Measurements from ENCODE around the gene STAT6. TPM values are rescaled to one million over a fixed set of nuclear protein-coding genes. Genes with fewer than 3 reads are reported as not detected.
A peak's percentile ranks its signal among the peaks of the same experiment; 100 is the strongest.

STAT6 gene
- total RNA-seq, 1 donor, result 81.6 TPM

DNA sequence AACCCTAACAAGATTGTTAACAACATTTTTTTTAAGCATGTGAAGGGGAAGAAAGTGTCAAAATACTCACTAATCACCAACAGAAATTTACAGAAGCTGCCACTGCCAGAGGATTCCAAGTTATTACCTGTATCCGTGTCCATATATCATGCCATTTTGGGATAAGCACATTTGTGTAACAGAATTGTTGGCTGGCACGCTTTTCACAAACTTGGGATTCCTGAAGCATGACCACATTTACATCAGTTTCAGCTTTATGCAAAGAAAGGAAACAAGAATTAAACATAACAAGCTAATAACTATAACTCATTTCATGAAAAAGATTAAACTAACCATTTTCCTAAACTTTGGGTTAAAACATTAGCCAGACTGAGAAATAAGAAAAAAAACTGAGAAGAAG is 38.5 kb downstream of the STAT6 start:
- DNase-seq (ENCODE audit: low read depth), result no peak
- no peak overlapping the region for H3K4me3 ChIP-seq (ENCODE audit: low read depth, low read length)
- TF ChIP-seq, protein P1, sequence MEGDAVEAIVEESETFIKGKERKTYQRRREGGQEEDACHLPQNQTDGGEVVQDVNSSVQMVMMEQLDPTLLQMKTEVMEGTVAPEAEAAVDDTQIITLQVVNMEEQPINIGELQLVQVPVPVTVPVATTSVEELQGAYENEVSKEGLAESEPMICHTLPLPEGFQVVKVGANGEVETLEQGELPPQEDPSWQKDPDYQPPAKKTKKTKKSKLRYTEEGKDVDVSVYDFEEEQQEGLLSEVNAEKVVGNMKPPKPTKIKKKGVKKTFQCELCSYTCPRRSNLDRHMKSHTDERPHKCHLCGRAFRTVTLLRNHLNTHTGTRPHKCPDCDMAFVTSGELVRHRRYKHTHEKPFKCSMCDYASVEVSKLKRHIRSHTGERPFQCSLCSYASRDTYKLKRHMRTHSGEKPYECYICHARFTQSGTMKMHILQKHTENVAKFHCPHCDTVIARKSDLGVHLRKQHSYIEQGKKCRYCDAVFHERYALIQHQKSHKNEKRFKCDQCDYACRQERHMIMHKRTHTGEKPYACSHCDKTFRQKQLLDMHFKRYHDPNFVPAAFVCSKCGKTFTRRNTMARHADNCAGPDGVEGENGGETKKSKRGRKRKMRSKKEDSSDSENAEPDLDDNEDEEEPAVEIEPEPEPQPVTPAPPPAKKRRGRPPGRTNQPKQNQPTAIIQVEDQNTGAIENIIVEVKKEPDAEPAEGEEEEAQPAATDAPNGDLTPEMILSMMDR (IDR thresholded peaks at IDR 0.05; ENCODE audit: insufficient read depth, low read depth, low read length), result no peak

DNA sequence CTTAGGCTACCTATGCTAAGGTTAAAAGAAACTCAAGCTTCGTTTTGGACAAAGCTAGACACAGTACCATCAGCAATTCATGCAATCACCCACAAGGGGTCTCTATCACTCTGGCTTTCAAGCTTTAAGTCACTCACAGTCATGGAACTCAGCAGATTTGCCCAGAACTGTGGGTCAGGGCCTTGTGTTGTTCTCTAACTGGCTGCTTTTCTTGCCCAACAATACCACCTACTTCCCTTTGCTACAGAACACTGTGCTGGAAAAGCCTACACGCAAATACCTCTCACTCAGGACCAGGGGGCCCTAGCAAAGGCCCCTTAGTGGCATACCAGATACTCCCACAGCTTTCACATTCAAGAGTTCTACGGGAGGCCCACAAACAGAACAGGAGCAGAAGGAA is 41.6 kb downstream of the STAT6 start:
- peak; percentile 91 for DNase-seq (ENCODE audit: low read depth)
- TF ChIP-seq, protein P1 (IDR thresholded peaks at IDR 0.05; ENCODE audit: insufficient read depth, low read depth, low read length), result peak; percentile 91
- H3K4me3 ChIP-seq (ENCODE audit: low read depth, low read length), result no peak overlapping the region

DNA sequence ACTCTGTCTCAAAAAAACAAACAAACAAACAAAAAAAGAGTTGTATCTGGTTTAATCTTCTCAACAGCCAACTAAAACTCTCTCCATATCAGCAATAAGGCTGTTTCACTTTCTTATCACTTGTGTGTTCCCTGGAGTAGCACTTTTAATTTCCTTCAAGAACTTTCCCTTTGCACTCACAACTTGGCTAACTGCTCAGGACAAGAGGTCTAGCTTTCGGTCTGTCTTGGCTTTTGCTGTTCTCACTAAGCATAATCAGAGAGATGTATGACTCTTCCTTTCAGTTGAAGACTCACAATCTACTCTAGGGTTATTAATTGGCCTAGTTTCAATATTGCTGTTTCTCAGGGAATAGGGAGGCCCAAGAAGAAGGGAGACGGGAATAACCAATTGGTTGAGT is 44.9 kb downstream of the STAT6 start:
- no peak for DNase-seq (ENCODE audit: low read depth)
- TF ChIP-seq, protein P1 (IDR thresholded peaks at IDR 0.05; ENCODE audit: insufficient read depth, low read depth, low read length), result no peak

DNA sequence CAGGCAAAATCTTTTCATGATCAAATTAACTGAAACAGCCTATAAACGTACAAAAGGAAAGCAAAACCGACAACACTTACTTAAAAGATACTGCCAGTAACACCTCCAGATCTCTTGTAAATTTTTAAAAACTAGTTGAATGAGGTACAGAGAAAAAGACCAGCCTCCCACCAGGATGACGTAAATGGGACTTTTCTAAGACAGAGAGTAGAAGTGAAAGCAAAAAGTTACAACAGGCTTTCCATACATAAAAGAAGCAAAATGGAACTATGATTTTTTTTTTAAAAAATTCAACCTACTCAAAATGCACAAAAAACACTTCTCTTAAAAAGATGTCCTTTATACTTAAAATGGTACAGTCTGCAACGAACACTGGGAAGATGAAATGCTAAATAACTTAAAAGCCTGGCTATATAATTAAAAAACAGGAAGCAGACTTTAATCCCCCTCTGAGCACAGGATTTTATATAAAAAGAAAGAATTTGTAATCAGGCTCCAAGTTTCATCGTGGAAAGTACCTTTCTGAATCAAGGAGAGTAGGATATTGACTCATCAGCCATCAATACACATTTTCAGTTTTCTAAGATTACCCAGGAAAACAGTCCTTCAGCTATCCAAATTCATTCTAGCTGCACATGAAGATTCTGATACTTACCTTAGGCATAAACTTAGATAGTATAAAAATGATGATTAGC is 47.0 kb downstream of the STAT6 start:
- TF ChIP-seq, protein P1 (IDR thresholded peaks at IDR 0.05; ENCODE audit: insufficient read depth, low read depth, low read length), result no peak
- DNase-seq (ENCODE audit: low read depth), result peak; percentile 48
- H3K4me3 ChIP-seq (ENCODE audit: low read depth, low read length), result no peak overlapping the region

More for the DNA sequence above, 44.9 kb downstream of the STAT6 start:
- no peak overlapping the region for H3K4me3 ChIP-seq (ENCODE audit: low read depth, low read length)

DNA sequence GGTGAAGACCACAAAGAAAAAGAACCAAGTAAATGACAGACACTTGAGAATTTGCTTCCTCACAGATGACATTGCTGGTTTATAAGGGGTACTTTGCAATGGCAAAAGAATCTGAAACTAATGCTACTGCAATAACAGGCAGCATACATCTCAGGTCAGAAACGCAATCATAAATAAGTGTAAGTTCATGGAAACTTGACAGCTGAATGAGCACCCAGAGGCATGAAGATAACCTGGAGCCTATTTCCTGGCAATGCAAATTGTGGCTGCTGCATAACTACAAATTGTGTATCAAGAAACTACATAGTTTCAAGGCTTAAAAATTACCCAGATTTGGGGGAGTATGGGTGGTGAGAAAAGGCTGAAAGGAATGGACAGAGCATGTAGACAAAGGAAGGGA is 52.7 kb downstream of the STAT6 start:
- DNase-seq (ENCODE audit: low read depth), result no peak
- H3K4me3 ChIP-seq (ENCODE audit: low read depth, low read length), result no peak overlapping the region
- TF ChIP-seq, protein P1 (IDR thresholded peaks at IDR 0.05; ENCODE audit: insufficient read depth, low read depth, low read length), result no peak

DNA sequence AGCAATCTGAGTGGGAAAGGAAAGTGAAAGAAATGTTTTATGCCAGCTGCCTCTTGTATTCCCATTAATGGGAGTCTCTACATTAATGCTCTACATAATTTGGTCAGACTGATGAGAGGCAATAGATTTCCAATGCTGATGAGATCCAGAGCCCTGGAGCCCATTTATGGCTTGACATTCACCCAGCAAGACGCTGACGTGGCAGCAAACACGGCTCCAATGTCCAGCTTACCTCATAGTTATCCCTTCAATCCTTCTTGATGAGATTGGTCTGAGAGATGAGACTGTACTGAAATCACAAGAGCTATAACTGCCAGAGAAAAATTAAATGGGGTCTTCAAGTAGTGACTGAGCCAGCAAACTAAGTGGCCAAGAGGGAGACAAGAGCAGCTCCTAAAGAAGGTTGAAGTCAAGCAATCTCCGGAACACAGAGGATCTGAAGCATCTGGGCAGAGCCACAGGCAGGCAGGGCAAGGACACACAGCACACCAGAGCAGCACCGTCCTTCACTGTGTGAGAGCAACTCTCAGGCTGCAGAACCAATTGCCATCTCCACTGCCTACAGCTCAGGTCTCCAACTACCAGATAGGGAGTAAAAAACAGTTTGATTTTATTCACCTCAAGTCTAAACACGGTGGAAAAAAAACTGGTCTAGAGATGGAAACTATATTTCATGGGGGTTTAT is 54.0 kb downstream of the STAT6 start:
- no peak for DNase-seq (ENCODE audit: low read depth)
- TF ChIP-seq, protein P1 (IDR thresholded peaks at IDR 0.05; ENCODE audit: insufficient read depth, low read depth, low read length), result no peak

More for the DNA sequence above, 54.0 kb downstream of the STAT6 start:
- H3K4me3 ChIP-seq (ENCODE audit: low read depth, low read length), result no peak overlapping the region
